ENCODE results near the gene FOSB. TPM values are rescaled to one million over a fixed set of nuclear protein-coding genes. Genes with fewer than 3 reads are reported as not detected.

Gene FOSB
- total RNA-seq, 2 donors from 2014 or later, result 20.3 to 24.6 TPM

DNA sequence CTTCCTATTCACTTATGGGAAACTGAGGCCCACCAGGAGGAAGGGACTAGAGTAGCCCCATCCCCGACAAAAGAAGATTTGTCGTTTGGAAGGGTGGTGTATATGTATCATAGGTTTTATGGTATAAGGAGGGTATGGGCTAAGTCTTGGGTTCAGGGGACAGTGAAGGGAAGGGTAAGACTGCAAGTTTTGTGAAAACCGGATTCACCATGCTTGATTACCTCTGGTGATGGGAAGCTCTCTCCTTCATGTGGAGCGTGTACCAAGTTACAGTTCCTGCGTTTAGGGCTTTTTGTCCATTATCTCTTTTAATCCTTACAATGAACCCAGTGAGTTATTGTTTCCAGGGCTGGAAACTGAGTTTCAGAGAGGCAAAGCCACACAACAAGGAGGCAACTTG, 43.3 kb downstream of the FOSB start:
- peak overlapping the region; percentile 83 for H3K27ac Mint-ChIP-seq
- peaks cover 5 to 6% of the 10 kb centered on the region in 2 donors for H3K36me3 Mint-ChIP-seq (ENCODE audit: insufficient read depth in 2 of 2)
- peak overlapping the region; percentile 32 to 66 for H3K4me3 Mint-ChIP-seq
- no peaks in the 10 kb centered on the region for H3K9me3 Mint-ChIP-seq
- DNase-seq, result no peak
- no peak for ATAC-seq (replicated peaks in 1 of 2)
- H3K27me3 Mint-ChIP-seq (ENCODE audit: low read depth), result no peaks in the 10 kb centered on the region
- H3K4me1 Mint-ChIP-seq (ENCODE audit: low read depth), result peaks cover 65% of the 10 kb centered on the region

DNA sequence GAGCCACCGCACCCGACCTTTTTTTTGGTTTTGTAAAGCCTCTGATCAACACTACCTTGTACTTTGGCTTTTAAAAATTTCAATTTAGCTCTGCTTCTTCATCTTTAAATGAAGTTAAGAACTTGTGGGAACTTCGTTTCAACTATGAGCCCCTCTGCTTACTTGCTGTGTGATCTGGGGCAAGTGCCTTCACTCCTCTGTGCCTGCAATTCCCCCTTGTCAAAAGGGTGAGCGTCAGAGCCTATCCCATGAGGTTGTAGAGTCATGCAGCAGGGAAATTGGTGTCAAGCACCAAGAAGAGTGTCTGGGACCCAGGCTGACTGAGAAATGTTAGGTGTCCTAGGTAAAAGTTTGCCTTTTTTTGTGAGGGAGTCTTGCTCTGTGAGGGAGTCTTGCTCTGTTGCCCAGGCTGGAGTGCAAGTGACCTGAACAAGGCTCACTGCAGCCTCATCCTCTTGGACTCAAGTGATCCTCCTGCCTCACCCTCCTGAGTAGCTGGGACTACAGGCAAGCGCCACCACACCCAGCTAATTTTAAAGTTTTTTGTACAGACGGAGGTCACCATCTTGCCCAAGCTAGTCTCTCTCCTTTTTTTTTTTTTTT, 45.2 kb downstream of the FOSB start:
- DNase-seq, result no peak
- peak overlapping the region; percentile 95 for H3K27ac Mint-ChIP-seq
- H3K9me3 Mint-ChIP-seq, result no peaks in the 10 kb centered on the region
- H3K36me3 Mint-ChIP-seq (ENCODE audit: insufficient read depth in 2 of 2), result peaks cover 7 to 9% of the 10 kb centered on the region in 2 donors
- H3K4me3 Mint-ChIP-seq, result peak overlapping the region; percentile 13 to 37
- no peak for ATAC-seq (replicated peaks in 1 of 2)
- H3K4me1 Mint-ChIP-seq (ENCODE audit: low read depth), result peaks cover 65% of the 10 kb centered on the region
- no peaks in the 10 kb centered on the region for H3K27me3 Mint-ChIP-seq (ENCODE audit: low read depth)

DNA sequence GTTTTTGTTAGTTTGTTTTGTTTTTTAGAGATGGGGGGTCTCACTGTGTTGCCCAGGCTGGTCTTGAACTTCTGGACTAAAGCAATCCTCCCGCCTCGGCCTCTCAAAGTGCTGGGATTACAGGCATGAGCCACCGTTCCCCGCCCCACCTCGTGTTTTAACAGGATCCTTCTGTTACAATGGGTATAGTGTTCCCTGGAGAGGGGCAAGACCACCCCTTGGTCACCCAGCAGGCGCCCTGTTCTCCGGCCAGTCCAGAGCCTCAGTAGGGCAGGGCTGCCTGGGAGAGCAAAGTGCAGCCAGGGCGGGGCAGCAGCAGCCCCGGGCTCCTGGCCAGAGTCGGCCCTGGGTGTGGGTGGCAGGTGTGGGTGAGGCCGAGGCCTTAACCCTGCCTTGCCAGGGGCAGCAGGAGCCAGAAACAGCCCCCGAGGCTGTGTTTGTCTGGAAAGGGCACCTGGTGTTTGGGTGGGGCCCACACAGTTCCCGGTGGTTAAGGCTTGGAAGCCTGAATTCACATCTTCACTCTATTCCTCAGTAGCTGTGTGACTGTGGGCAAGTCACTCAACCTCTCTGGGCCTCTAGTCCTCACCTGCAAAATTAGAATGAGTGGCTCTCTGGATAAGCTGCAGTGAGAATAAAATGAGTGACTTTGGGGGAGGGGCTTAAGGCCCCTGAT, 46.7 kb downstream of the FOSB start:
- no peak for DNase-seq
- peaks cover 57% of the 10 kb centered on the region for H3K4me1 Mint-ChIP-seq (ENCODE audit: low read depth)
- no peaks in the 10 kb centered on the region for H3K27me3 Mint-ChIP-seq (ENCODE audit: low read depth)

DNA sequence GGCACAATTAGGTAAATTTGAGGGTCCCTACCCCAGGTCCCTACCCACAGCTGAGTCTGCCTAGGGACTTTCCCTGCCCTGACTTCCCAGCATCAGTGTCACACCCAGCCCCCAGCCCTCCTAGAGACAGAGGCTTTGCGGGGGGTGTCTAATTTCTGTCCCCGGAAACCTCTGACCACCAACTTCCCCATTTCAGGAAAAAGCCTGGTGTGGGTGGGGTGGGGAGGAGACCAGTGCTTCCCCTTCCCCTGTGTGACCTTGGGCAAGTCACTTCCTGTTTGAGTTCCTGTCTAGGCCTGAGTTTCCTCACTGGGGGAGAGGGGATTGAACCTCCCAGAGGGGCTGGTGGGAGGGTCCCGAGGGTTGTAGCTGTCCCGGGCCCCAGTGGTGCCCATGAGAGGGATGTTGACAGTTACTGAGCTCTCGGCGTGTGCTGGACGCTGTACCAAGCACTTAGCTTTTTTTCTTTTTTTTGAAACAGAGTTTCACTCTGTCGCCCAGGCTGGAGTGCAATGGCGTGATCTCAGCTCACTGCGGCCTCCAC, 47.4 kb downstream of the FOSB start:
- peaks cover 3 to 9% of the 10 kb centered on the region in 2 donors for H3K36me3 Mint-ChIP-seq (ENCODE audit: insufficient read depth in 2 of 2)
- ATAC-seq (replicated peaks in 1 of 2), result peak; percentile 39 to 64
- H3K27me3 Mint-ChIP-seq (ENCODE audit: low read depth), result no peaks in the 10 kb centered on the region
- peak overlapping the region; percentile 29 to 59 for H3K4me3 Mint-ChIP-seq
- no peaks in the 10 kb centered on the region for H3K9me3 Mint-ChIP-seq
- DNase-seq, result no peak
- peaks cover 50% of the 10 kb centered on the region for H3K4me1 Mint-ChIP-seq (ENCODE audit: low read depth)
- peak overlapping the region; percentile 90 for H3K27ac Mint-ChIP-seq

More for the DNA sequence above, 46.7 kb downstream of the FOSB start:
- Mint-ChIP-seq H3K36me3 (ENCODE audit: insufficient read depth in 2 of 2) (peaks cover 3 to 8% of the 10 kb centered on the region in 2 donors), H3K4me3 (peak overlapping the region; percentile 65 to 66), H3K27ac (peak overlapping the region; percentile 95), H3K9me3 (no peaks in the 10 kb centered on the region)
- peak; percentile 21 to 25 for ATAC-seq (replicated peaks in 1 of 2)

DNA sequence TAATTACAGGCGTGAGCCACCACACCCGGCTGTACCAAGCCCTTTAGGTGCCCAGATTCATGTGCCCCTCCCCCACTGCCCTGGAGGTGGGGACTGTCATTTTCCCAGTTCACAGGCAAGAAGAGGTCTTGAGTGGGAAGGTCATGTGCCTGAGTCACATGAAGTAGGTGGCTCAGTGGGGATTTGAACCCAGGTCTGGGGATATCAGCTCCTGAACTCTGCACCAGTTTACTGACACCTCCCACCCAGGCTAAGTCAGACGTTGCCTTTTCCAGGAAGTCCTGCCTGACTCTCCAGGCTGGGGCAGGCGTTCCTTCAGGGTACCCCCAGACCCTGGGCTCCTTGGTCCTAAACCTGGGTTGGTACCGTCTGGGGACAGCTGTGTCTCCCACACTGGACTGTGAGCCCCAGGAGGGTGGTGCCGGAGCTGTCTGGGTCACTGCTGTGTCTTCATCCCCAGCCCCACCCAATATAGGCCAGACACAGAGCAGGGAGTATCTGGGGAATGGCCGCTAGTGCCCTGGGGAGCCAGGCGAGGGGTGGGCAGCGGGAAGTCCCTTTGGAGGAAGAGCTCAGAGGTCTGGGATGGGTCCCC, 48.1 kb downstream of the FOSB start:
- H3K4me1 Mint-ChIP-seq (ENCODE audit: low read depth), result peaks cover 43% of the 10 kb centered on the region

DNA sequence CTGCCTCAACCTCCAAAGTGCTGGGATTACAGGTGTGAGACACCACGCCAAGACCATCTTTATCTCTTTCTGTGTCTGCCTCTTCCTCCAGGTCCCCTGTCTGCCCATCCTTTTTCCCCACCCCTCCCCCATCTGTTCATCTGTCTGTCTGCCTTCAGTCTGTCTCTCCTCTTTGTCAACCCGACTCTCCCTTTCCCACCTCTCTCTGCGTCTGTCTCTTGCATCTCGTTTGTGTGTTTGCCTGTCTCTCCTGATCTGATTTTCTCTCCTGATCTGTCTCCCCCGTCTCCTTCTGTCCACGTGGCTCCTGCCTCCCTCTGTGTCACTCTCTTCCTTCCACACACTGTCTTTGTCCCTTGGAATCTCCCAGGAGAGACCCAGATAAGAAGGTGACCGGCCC, 49.4 kb downstream of the FOSB start:
- Mint-ChIP-seq H3K9me3 (no peaks in the 10 kb centered on the region), H3K4me1 (ENCODE audit: low read depth) (peaks cover 33% of the 10 kb centered on the region), H3K27me3 (ENCODE audit: low read depth) (no peaks in the 10 kb centered on the region), H3K36me3 (ENCODE audit: insufficient read depth in 2 of 2) (peaks cover 3 to 10% of the 10 kb centered on the region in 2 donors), H3K4me3 (no peak overlapping the region), H3K27ac (peak overlapping the region; percentile 2)
- DNase-seq (no peak), ATAC-seq (replicated peaks in 1 of 2) (no peak)

More for the DNA sequence above, 48.1 kb downstream of the FOSB start:
- peak overlapping the region; percentile 90 for H3K27ac Mint-ChIP-seq
- peaks cover 3 to 10% of the 10 kb centered on the region in 2 donors for H3K36me3 Mint-ChIP-seq (ENCODE audit: insufficient read depth in 2 of 2)
- H3K9me3 Mint-ChIP-seq, result no peaks in the 10 kb centered on the region
- DNase-seq, result no peak
- H3K27me3 Mint-ChIP-seq (ENCODE audit: low read depth), result no peaks in the 10 kb centered on the region
- peak overlapping the region; percentile 12 to 52 for H3K4me3 Mint-ChIP-seq
- ATAC-seq (replicated peaks in 1 of 2), result no peak

DNA sequence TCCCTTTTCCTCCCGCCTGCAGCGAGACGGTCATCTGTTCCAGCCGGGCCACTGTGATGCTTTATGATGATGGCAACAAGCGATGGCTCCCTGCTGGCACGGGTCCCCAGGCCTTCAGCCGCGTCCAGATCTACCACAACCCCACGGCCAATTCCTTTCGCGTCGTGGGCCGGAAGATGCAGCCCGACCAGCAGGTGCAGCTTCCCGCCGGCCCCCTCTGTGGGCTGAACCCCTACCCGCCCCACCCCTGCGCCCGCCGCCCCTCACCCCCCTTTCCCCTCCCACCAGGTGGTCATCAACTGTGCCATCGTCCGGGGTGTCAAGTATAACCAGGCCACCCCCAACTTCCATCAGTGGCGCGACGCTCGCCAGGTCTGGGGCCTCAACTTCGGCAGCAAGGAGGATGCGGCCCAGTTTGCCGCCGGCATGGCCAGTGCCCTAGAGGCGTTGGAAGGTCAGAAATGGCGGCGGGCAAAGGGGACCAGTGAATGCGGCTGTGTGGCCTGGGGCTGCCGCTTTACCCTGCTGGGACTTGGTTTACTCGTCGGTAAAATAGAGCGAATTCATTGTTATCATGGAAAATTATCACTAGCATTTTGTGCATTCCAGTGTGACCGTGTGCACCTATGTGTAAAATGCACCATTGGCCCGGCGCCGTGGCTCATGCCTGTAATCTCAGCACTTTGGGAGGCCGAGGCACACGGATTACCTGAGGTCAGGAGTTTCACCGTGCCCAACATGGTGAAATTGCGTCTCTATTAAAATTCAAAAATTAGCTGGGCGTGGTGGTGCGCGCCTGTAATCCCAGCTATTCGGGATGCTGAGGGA, 50.1 kb downstream of the FOSB start:
- no peaks in the 10 kb centered on the region for H3K27me3 Mint-ChIP-seq (ENCODE audit: low read depth)
- H3K27ac Mint-ChIP-seq, result peak overlapping the region; percentile 2
- no peaks in the 10 kb centered on the region for H3K9me3 Mint-ChIP-seq
- H3K4me1 Mint-ChIP-seq (ENCODE audit: low read depth), result peaks cover 30% of the 10 kb centered on the region
- ATAC-seq (replicated peaks in 1 of 2) (no peak), DNase-seq (no peak)
- H3K4me3 Mint-ChIP-seq, result no peak overlapping the region
- peaks cover 3 to 10% of the 10 kb centered on the region in 2 donors for H3K36me3 Mint-ChIP-seq (ENCODE audit: insufficient read depth in 2 of 2)

DNA sequence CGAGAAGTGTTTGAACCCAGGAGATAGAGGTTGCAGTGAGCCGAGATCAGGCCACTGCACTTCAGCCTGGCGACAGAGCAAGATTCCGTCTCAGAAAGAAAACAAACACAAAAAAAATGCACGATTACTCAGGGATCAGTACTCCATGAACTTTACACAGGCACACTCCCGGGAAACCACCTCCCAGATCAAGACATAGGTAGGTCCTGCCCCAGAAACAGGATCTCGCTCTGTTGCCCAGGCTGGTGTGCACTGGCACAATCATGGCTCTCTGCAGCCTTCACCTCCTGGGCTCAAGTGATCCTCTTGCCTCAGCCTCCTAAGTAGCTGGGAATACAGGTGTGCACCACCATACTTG, 50.7 kb downstream of the FOSB start:
- Mint-ChIP-seq H3K27ac (no peak overlapping the region), H3K4me1 (ENCODE audit: low read depth) (peaks cover 27% of the 10 kb centered on the region), H3K36me3 (ENCODE audit: insufficient read depth in 2 of 2) (peaks cover 3 to 10% of the 10 kb centered on the region in 2 donors), H3K9me3 (no peaks in the 10 kb centered on the region), H3K27me3 (ENCODE audit: low read depth) (no peaks in the 10 kb centered on the region), H3K4me3 (no peak overlapping the region)
- DNase-seq, result no peak
- ATAC-seq (replicated peaks in 1 of 2), result no peak

DNA sequence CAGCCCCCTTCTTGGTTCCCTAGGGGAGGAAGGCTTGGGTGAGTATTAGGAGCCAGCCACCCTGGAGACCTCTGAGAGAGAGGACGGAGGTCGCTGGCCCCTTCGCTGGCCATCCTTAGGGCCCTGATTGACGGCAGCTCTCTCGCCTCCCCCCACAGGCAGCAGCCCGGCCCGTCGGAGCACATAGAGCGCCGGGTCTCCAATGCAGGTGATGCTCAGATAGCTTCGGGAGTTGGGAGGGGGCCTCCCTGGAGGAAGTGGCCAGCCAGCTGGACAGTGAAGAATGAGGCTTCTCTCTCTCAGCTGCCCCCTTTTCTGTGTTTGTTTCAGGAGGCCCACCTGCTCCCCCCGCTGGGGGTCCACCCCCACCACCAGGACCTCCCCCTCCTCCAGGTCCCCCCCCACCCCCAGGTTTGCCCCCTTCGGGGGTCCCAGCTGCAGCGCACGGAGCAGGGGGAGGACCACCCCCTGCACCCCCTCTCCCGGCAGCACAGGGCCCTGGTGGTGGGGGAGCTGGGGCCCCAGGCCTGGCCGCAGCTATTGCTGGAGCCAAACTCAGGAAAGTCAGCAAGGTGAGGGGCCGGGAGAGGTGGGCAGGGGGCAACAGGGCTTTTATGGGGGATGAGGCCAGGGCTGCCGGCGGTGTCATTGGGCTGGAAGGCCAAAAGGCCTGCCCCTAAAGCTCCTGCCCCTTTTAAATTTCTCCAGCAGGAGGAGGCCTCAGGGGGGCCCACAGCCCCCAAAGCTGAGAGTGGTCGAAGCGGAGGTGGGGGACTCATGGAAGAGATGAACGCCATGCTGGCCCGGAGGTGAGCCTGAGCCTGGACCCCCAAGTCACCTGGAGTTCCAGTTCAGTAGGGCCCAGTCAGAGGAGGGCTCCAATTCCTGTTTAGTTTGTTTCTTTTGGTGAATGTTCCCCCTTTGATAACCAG, 54.5 kb downstream of the FOSB start:
- Mint-ChIP-seq H3K36me3 (ENCODE audit: insufficient read depth in 2 of 2) (peaks cover 5 to 12% of the 10 kb centered on the region in 2 donors), H3K9me3 (no peaks in the 10 kb centered on the region), H3K4me1 (ENCODE audit: low read depth) (peaks cover 11% of the 10 kb centered on the region), H3K4me3 (no peak overlapping the region), H3K27me3 (ENCODE audit: low read depth) (no peaks in the 10 kb centered on the region), H3K27ac (no peak overlapping the region)
- DNase-seq, result no peak
- ATAC-seq (replicated peaks in 1 of 2), result no peak

DNA sequence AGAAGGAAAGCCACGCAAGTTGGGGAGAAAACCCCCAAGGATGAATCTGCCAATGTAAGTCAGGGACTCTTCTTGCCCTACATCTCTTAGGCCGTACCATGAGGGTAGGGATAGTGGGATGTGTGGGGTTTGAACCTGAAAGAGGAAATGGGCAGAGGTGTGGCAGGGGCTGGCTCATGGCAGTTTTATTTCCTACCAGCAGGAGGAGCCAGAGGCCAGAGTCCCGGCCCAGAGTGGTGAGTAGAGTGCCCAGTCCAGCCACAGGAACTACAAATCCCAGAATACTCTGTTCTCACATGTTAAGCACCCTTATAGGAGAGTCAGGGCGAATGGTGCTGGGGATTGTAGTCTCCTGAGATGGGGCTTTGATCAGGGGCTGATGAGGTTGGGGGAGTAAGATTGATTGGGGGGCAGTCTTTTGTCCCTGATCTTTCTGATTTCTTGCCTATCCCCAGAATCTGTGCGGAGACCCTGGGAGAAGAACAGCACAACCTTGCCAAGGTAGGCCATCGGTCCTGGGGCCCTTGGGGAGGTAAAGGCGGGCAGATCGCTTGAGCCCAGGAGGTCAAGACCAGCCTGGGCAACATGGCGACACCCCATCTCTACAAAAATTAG, 56.0 kb downstream of the FOSB start:
- no peaks in the 10 kb centered on the region for H3K27me3 Mint-ChIP-seq (ENCODE audit: low read depth)
- peak; percentile 98 to 100 for ATAC-seq (replicated peaks in 1 of 2)
- no peak overlapping the region for H3K4me3 Mint-ChIP-seq
- H3K4me1 Mint-ChIP-seq (ENCODE audit: low read depth), result peaks cover 17% of the 10 kb centered on the region
- no peaks in the 10 kb centered on the region for H3K9me3 Mint-ChIP-seq
- DNase-seq, result peak; percentile 76 to 80
- H3K36me3 Mint-ChIP-seq (ENCODE audit: insufficient read depth in 2 of 2), result peaks cover 8 to 11% of the 10 kb centered on the region in 2 donors
- H3K27ac Mint-ChIP-seq, result peak overlapping the region; percentile 3

DNA sequence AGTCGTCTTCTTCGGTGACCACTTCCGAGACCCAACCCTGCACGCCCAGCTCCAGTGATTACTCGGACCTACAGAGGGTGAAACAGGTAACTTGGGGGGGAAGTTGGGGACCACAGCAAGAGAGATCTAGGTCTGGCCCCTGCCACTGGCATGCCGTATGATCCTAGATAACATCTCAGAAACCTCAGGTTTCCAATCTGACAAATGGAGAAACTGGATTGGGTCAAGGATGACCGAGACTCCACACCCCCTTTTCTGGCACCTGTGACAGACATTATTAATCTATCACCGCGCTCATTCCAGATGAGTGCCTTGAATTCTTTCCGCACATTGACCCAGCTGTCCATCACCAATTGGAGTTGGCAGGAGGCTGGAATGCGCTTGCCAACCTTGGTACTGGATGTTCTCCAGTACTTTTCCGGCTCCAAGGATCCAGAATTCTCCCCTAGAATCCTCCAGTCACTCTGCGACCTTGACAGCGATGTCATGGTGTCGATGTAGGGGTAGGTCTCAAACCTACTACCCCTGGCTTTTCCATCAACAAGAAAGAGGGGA, 56.9 kb downstream of the FOSB start:
- H3K4me3 Mint-ChIP-seq, result no peak overlapping the region
- DNase-seq, result no peak
- no peaks in the 10 kb centered on the region for H3K27me3 Mint-ChIP-seq (ENCODE audit: low read depth)
- peaks cover 22% of the 10 kb centered on the region for H3K4me1 Mint-ChIP-seq (ENCODE audit: low read depth)
- no peaks in the 10 kb centered on the region for H3K9me3 Mint-ChIP-seq
- peaks cover 8 to 11% of the 10 kb centered on the region in 2 donors for H3K36me3 Mint-ChIP-seq (ENCODE audit: insufficient read depth in 2 of 2)
- H3K27ac Mint-ChIP-seq, result no peak overlapping the region
- ATAC-seq (replicated peaks in 1 of 2), result no peak

Measured in activated T-cell treated with anti-CD3 and anti-CD28 coated beads, Interleukin-2, amount 50 U/mL, for 72 hours (primary cell).